WTC11 (cell line): ENCODE results near the gene MVD. TPM values are rescaled to one million over a fixed set of nuclear protein-coding genes. Genes with fewer than 3 reads are reported as not detected.

Source experiments
- ATAC-seq: fragments of 200-7000 bp; cut with Tn5 transposase; 2 replicates; pipeline ENCODE4 v1.10.0; 2021; ENCODE audit warnings: mild to moderate bottlenecking, moderate library complexity
- CTCF ChIA-PET: fragments of 300-600 bp; sonication (Branson Sonifier 250); formaldehyde crosslinking; loops from one replicate; lab custom pipeline; 2021; ENCODE audit warnings: antibody characterized with exemption; lab: Charles Lee
- POLR2A ChIA-PET: fragments of 350-600 bp; sonication (Branson Sonifier 250); formaldehyde crosslinking; loops from one replicate; lab custom pipeline; 2021; ENCODE audit warnings: antibody characterized with exemption; lab: Charles Lee
- DNase-seq: peaks from one replicate; pipeline ENCODE4 v3.0.0; 2021; ENCODE audit warnings: low spot score
- H3K27ac Mint-ChIP-seq: 2 replicates; pipeline ENCODE4 v1.8.0; 2021; ENCODE audit warnings: mixed read lengths
- H3K27me3 Mint-ChIP-seq: 2 replicates; pipeline ENCODE4 v1.8.0; 2021; ENCODE audit warnings: low read depth, mild to moderate bottlenecking, moderate library complexity, mixed read lengths
- H3K36me3 Mint-ChIP-seq: 2 replicates; pipeline ENCODE4 v1.8.0; 2021; ENCODE audit warnings: mixed read lengths
- H3K4me1 Mint-ChIP-seq: 2 replicates; pipeline ENCODE4 v1.8.0; 2022; ENCODE audit warnings: mixed read lengths
- H3K4me3 Mint-ChIP-seq: 2 replicates; pipeline ENCODE4 v1.8.0; 2021; ENCODE audit warnings: mild to moderate bottlenecking, moderate library complexity, mixed read lengths
- H3K9me3 Mint-ChIP-seq: 2 replicates; pipeline ENCODE4 v1.8.0; 2021; ENCODE audit warnings: mixed read lengths
- AR ChIP-seq: fragments of 250-450 bp; sonication (Bioruptor Pico); IDR thresholded peaks from 2 replicates; pipeline ENCODE4 v1.9.0; 2021; ENCODE audit warnings: mild to moderate bottlenecking
- ATF2 ChIP-seq: sonication (generic); formaldehyde crosslinking; IDR thresholded peaks from 2 replicates; pipeline ENCODE4 v1.8.1; 2022; ENCODE audit warnings: low read depth, missing genetic modification reagents, borderline replicate concordance
- CREB1 ChIP-seq: sonication (generic); formaldehyde crosslinking; IDR thresholded peaks from 2 replicates; pipeline ENCODE4 v1.8.0; 2023; ENCODE audit warnings: mild to moderate bottlenecking, missing genetic modification reagents
- ERG ChIP-seq: fragments of 250-450 bp; sonication (Bioruptor Pico); IDR thresholded peaks from 2 replicates; pipeline ENCODE4 v1.8.0; 2021; ENCODE audit warnings: mild to moderate bottlenecking
- FOXK1 ChIP-seq: sonication (generic); formaldehyde crosslinking; IDR thresholded peaks from 2 replicates; pipeline ENCODE4 v1.8.0; 2022; ENCODE audit warnings: mild to moderate bottlenecking, moderate library complexity, missing genetic modification reagents
- GRHL2 ChIP-seq: fragments of 250-450 bp; sonication (Bioruptor Pico); IDR thresholded peaks from 2 replicates; pipeline ENCODE4 v1.8.0; 2022; ENCODE audit warnings: mild to moderate bottlenecking, moderate library complexity; ENCODE audit not compliant: insufficient replicate concordance, severe bottlenecking
- IRF1 ChIP-seq: sonication (generic); formaldehyde crosslinking; IDR thresholded peaks from 2 replicates; pipeline ENCODE4 v1.8.0; 2023; ENCODE audit warnings: missing genetic modification reagents
- JUN ChIP-seq: sonication (generic); formaldehyde crosslinking; IDR thresholded peaks from 2 replicates; pipeline ENCODE4 v1.8.0; 2023; ENCODE audit warnings: mild to moderate bottlenecking, missing genetic modification reagents
- NFE2L1 ChIP-seq: sonication (generic); formaldehyde crosslinking; IDR thresholded peaks from 2 replicates; pipeline ENCODE4 v1.8.1; 2023; ENCODE audit warnings: missing genetic modification reagents
- NR2C2 ChIP-seq: sonication (generic); formaldehyde crosslinking; IDR thresholded peaks from 2 replicates; pipeline ENCODE4 v1.8.0; 2022; ENCODE audit warnings: mild to moderate bottlenecking, missing genetic modification reagents
- PRDM15 ChIP-seq: sonication (generic); formaldehyde crosslinking; IDR thresholded peaks from 2 replicates; pipeline ENCODE4 v1.8.0; 2022; ENCODE audit warnings: missing genetic modification reagents
- RORB ChIP-seq: fragments of 250-450 bp; sonication (Bioruptor Pico); IDR thresholded peaks from 2 replicates; pipeline ENCODE4 v1.9.0; 2021; ENCODE audit warnings: mild to moderate bottlenecking
- USF1 ChIP-seq: sonication (generic); formaldehyde crosslinking; IDR thresholded peaks from 2 replicates; pipeline ENCODE4 v1.8.0; 2022; ENCODE audit warnings: mild to moderate bottlenecking, missing genetic modification reagents
- ZNF138 ChIP-seq: sonication (generic); formaldehyde crosslinking; conservative IDR thresholded peaks from 2 replicates; pipeline ENCODE4 v1.8.1; 2022; ENCODE audit warnings: mild to moderate bottlenecking, moderate library complexity, missing genetic modification reagents
- ZNF232 ChIP-seq: sonication (generic); formaldehyde crosslinking; IDR thresholded peaks from 2 replicates; pipeline ENCODE4 v1.8.0; 2022; ENCODE audit warnings: mild to moderate bottlenecking, missing genetic modification reagents
- ZNF263 ChIP-seq: sonication (generic); formaldehyde crosslinking; IDR thresholded peaks from 2 replicates; pipeline ENCODE4 v1.8.1; 2022; ENCODE audit warnings: low read depth, mild to moderate bottlenecking, moderate library complexity, missing genetic modification reagents
- ZNF425 ChIP-seq: fragments of 250-450 bp; sonication (Bioruptor Pico); conservative IDR thresholded peaks from 2 replicates; pipeline ENCODE4 v1.9.0; 2021; ENCODE audit warnings: mild to moderate bottlenecking
- ZNF532 ChIP-seq: fragments of 250-450 bp; sonication (Bioruptor Pico); IDR thresholded peaks from 2 replicates; pipeline ENCODE4 v1.9.0; 2021; ENCODE audit warnings: mild to moderate bottlenecking, borderline replicate concordance
- ZNF671 ChIP-seq: fragments of 250-450 bp; sonication (Bioruptor Pico); IDR thresholded peaks from 2 replicates; pipeline ENCODE4 v1.8.0; 2021; ENCODE audit warnings: mild to moderate bottlenecking
- total RNA-seq: library from RNA; stranded (reverse); gene quantifications from 3 replicates; pipeline ENCODE4 v1.2.3, GENCODE V29; 2021

MVD gene
- total RNA-seq, 1 experiment from 2014 or later, result 113 TPM

- Mint-ChIP-seq H3K36me3 (peaks cover 11% of the 10 kb centered on the region), H3K27ac (no peak overlapping the region; the same call in 1 of the 2 replicates), H3K9me3 (no peaks in the 10 kb centered on the region), H3K4me1 (peaks cover 10% of the 10 kb centered on the region), H3K27me3 (no peaks in the 10 kb centered on the region), H3K4me3 (no peak overlapping the region)
- POLR2A ChIA-PET, result no interaction called here
- TF ChIP-seq ZNF138 (no peak), ZNF232 (no peak), NR2C2 (CRISPR knock-in tag) (no peak), ZNF425 (CRISPR knock-in tag) (no peak), GRHL2 (CRISPR knock-in tag) (no peak), PRDM15 (CRISPR knock-in tag) (no peak), ZNF532 (CRISPR knock-in tag) (no peak), NFE2L1 (CRISPR knock-in tag) (no peak), JUN (no peak), IRF1 (CRISPR knock-in tag) (no peak), FOXK1 (CRISPR knock-in tag) (no peak), CREB1 (CRISPR knock-in tag) (no peak)
- no peak for ATAC-seq
- no peak for DNase-seq
- CTCF ChIA-PET, result interaction anchor here (0.6 to 2.0 kb wide), 3 partner anchors 14 to 94 kb away, joined by 3 to 8 read pairs (median 3); no protein-coding TSS in a partner anchor
These were observed 9.8 kb downstream of the MVD start for GRCh38 chr16:88653101-88653500.

GRCh38 chr16:88652762-88653063 is 10.2 kb downstream of the MVD start:
- Mint-ChIP-seq H3K4me3 (no peak overlapping the region), H3K27ac (no peak overlapping the region), H3K4me1 (peaks cover 10% of the 10 kb centered on the region), H3K27me3 (no peaks in the 10 kb centered on the region), H3K9me3 (no peaks in the 10 kb centered on the region), H3K36me3 (peaks cover 11% of the 10 kb centered on the region)
- POLR2A ChIA-PET, result no interaction called here
- CTCF ChIA-PET, result interaction anchor here (0.8 to 2.0 kb wide), 2 partner anchors 15 to 85 kb away, joined by 3 to 8 read pairs; no protein-coding TSS in a partner anchor
- ATAC-seq (no peak), DNase-seq (peak; percentile 10)
- TF ChIP-seq ERG (CRISPR knock-in tag), result no peak
- TF ChIP-seq ATF2 (CRISPR knock-in tag), result no peak
- no peak for TF ChIP-seq ZNF263
- TF ChIP-seq RORB (CRISPR knock-in tag), result no peak
- no peak for TF ChIP-seq USF1 (CRISPR knock-in tag)
- no peak for TF ChIP-seq ZNF671
- TF ChIP-seq NR2C2 (CRISPR knock-in tag), result no peak
- no peak for TF ChIP-seq AR
